ENCODE data around the gene PIK3IP1.
A peak's percentile ranks its signal among the peaks of the same experiment; 100 is the strongest.
"Not testable (repeated sequence)": the region's sequence is repeated elsewhere in the genome, so short reads cannot be mapped to it uniquely, and the experiment has no call there.

PIK3IP1 gene

DNA sequence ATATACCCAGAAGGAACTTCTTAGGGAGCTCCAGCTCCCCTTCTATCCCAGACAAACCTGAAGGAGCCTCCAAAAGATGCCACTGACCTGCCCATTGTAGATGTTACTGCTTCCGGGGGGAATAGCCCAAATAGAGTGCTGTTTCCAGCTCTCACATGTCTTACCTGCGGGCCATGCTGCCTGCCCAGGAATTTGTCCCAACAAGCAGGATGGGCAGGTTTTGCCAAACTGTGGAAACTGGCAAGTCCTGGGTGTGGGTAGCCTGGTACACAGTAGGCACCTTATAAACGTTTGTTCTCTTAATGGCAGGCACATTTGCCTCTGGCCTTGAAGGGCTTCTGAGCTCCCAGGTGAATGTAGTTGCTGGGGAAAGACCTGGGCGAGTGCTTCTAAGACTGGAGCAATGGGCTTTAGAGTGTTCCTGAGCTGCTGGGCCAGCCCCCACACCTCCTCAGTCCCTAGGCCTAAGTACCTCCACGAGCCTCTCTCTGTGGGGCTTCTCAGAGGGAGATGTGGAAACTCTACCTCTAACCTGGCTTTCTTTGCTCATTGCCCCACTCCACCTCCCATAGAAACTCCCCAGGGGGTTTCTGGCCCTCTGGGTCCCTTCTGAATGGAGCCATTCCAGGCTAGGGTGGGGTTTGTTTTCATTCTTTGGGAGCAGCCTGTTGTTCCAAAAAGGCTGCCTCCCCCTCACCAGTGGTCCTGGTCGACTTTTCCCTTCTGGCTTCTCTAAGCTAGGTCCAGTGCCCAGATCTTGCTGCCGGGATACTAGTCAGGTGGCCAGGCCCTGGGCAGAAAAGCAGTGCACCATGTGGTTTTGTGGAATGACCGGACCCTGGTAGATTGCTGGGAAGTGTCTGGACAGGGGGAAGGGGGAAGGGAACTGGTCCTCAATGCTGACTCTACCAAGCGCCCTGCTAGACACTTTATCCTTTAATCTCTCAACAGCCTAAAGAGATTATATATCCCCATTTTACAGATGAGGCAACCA, 43.0 kb downstream of the PIK3IP1 start:
- no peak for DNase-seq (ENCODE audit: low read depth)

DNA sequence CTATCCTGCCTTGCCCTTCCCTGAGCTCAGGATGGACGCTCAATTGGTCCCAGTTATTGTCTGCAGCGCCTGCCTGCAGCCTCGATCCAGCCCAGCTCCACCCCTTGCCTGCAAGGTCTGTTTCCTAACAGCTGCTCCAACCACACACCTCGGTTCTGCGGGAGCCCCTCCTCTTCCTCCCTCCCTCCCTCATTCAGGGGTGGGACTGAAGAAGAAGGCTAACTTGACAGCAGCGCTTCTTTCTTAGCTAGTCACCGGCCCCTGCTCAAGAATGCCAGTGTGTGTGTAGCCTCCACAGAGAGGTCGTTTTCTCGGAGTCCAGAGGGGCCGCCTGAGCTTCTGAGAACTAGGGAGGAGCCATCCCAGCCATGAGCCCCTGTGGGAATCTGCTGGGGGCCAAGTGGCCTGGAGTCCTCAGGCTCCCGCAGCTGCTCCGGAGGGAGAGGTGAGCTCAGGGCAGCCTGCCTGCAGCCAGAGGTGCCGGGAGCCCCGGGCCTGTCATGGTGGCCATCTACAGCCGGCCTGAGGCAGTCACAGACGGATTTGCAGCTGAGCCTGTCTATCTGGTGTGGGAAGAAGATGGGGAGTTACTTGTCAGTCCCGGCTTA, 44.0 kb downstream of the PIK3IP1 start:
- peak; percentile 94 for DNase-seq (ENCODE audit: low read depth)

DNA sequence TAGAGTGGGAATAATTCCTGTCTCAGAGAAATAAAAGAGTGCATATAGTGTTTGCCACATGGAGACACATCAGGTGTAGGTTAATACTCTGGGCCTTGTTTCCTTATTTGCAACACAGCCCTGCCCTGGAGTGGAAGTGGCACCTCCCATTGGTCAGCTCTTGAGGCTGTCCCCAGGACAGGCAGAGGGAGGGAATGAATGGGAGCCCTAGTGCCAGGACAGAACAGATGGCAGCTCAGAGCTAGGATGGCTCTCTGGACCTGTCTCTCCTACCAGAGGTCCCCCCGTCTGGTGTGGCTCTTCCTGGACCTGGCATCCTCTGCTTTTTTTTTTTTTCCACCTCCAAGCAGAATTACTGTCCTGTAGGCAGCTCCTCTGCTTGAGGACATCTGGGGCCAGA, 44.6 kb downstream of the PIK3IP1 start:
- DNase-seq (ENCODE audit: low read depth): no peak

DNA sequence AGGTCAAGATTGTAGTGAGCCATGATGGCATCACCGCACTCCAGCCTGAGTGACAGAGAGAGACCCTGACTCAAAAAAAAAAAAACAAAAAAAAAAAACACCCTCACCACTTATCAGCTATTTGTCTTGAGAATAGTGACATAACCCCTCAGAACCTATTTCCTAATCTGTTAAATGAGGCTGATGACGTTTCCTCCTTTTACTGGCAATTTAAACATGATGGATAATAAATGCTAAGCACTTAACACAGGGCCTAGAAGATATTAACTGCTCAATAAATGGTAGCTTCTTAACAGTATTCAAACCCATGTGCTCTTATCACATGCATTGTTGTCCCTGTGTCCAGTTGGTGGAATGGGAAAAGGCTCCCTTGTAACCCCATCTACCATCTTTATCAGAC, 45.6 kb downstream of the PIK3IP1 start:
- no peak for DNase-seq (ENCODE audit: low read depth)

DNA sequence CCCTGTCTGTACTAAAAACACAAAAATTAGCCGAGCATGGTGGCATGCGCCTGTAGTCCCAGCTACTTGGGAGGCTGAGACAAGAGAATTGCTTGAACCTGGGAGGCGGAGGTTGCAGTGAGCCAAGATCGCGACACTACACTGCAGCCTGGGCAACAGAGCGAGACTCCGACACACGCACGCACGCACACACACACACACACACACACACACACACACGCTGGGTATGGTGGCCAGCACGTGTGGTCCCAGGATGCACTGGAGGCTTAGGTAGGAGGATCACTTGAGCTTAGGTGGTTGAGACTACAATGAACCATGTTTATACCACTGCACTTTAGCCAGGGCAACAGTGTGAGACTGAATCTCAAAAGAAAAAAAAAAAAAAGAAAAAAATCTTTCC, 46.3 kb downstream of the PIK3IP1 start:
- DNase-seq (ENCODE audit: low read depth): not testable (repeated sequence)

DNA sequence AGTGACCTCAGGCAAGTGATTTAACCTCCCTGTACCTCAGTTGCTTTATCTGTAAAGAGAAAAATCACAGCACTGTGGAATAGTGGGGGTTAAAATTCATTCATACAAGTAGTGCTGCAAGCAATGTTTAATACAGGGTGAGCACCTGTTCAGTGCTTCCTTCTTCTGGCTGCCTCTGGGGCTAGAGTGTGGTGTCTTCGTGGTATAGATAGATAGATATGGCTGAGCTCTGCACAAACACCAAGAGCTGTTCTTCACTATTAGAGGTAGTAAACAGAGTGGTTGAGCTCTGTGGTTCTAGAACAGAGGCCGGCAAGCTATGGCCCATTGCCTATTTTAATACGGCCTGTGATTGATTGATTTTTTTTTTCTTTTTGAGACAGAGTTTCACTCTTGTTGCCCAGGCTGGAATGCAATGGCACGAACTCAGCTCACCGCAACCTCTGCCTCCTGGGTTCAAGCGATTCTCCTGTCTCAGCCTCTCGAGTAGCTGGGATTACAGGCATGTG, 47.3 kb downstream of the PIK3IP1 start:
- DNase-seq (ENCODE audit: low read depth): no peak

DNA sequence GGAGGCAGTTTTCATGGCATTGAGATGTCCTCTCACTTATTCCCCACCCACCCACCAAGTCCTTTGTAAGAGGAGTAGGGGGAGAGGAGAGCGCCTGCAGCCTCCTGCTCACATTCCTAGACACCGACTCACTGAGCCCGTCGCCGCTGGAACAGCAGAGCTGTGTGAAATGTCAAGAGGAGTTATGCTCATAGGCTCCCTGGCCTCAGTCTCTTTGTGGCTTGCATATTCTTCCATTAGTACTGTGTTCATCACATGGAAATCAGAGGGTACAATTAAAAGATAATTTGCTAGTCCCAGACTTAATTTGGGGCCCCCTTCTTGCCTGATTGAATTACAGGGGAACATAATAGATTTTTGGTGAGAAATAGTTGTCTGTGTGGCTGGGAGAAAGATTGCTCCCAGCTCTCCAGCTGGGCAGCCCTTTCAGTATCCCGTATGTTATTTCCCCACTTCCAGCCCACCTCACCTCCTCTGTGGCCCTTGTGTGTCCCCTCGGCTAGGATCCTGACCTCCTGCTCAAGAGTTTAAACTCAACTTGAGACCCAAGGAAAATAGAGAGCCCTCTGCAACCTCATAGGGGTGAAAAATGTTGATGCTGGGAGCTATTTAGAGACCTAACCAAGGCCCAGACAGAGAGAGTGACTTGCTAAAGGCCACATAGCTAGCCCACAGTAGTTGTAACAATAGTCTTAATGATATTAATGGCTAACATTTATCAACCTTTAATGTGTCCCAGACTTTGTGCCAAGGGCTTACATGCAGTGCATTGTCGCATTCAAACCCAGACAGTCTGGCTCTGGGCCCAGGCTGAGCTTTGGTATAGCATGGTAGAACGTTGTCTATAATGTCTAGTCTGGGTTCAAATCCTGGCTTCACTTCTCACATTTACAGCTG, 48.0 kb downstream of the PIK3IP1 start:
- DNase-seq (ENCODE audit: low read depth): peak; percentile 87

DNA sequence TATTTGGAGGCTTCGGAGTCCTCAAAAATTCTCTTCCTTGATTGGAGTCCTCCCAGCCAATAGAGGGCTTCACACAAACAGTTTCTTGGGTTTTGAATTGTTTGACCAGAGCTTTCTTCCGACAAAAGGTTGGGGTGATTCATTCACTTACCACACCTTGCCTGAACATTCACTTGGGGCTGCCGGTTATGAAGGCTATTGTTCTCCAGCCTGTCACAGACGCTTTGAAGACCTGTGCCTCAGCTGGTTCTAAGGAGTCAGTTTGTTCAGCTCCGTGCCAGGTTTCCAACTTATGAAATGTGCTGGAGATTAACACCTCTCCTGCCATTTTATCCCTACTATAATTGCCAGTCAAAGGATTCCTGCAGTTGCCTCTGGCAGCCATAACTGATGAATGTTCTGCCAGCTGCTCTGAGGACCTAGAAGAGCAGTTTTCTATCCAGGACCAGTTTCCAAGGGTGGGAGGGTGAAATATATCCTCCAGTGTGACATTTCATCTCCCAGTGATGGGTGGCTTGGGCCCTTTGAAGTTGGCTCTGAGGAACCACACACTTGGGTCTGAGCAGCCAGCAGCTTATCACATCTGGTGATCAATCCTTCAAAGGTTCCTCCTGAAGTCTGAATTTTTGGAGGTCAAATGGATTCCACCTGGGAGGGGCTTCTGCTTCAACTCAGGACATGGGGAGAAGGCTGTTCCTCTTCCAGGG, 48.8 kb downstream of the PIK3IP1 start:
- peak; percentile 44 for DNase-seq (ENCODE audit: low read depth)

DNA sequence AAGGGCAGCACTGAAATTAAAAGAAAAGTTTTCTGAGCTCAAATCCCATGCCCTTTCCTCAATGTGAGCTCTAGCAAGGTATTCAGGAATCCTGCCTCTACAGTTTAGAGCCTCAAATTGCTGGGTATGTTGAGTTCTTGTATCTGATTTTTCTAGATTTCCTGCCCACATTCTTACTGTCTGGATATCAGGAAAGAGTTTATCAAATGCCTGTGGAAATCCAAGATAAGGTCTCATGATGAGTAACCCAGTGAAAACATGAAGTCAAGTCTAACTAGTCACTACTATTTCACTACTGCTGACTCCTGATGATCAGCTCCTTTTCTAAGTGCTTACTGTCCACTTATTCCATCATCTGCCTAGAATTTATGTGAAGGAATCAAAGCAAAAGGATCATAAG, 50.4 kb downstream of the PIK3IP1 start:
- peak; percentile 81 for DNase-seq (ENCODE audit: low read depth)

DNA sequence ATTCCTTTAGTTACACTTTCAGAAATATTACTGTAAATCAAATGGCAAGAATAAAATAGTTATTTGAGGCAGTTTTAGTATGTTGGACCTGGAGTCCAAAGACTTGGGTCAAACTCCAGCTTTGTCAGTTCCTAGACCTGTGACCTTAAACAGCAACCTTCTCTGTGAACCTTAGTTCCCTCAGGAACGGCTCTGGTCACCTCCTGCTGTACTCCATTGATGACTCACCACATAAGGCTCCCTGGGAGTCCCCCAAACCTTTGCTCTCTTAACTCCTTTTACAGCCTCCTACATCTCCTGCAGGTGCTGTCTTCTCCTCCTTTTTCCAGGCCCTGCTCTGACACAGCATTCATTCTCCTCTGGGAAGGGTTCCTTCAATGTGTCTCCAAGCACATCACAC, 51.1 kb downstream of the PIK3IP1 start:
- DNase-seq (ENCODE audit: low read depth): peak; percentile 67

DNA sequence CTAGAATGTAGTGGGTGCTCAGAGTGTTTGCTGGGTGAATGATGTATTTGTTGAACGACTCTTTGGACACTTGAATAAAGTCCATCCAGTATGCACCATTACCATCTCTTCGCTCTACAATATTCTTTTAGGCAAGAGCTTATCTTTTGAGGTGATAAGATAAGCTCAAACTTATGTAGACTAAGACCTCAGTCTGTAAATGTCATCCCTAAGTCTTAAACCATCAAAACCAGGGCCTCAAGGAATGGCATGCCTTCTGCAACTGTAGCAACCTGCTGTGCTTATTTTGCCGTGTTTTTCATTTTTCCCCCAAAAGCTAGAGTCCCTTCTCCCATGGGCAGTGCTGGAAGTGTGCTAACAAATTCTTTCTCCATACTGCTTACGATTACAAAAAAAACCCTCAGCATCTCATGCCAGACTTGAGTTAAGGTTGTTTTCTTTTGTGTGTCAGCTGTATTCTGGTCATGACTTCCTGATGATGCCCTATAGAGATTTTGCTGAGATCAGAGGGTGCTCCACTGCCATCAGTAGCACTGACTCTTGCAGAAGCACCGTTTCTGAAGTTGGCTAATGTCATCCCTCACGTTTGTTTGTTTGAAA, 52.4 kb downstream of the PIK3IP1 start:
- DNase-seq (ENCODE audit: low read depth): no peak

DNA sequence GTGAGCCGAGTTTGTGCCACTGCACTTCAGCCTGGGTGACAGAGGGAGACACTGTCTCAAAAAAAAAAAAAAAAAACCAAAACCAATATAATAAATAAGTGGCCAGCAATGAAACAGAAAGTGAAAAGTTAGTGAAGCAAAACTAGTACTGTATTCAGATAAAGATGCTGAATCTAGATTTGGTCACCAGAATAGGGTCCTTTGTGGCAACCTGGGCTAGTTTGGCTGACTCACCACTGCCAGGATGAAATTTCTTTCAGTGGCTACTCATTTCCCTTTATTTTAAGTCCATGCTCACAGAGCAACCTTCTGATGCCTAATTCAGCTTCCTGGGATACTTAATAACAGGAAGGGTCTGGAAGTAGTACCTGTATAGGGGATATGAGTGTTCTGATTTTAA, 54.2 kb downstream of the PIK3IP1 start:
- peak; percentile 46 for DNase-seq (ENCODE audit: low read depth)

DNA sequence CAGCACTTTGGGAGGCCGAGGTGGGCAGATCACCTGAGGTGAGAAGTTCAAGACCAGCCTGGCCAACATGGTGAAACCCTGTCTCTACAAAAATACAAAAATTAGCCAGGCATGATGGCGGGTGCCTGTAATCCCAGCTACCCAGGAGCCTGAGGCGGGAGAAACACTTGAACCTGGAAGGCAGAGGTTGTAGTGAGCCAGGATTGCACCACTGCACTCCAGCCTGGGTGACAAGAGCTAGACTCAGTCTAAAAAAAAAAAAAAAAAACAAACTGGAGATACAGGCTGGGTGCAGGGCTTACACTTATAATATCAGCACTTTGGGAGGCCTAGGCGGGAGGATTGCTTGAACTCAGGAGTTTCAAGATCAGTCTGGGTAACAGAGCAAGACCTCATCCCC, 56.2 kb downstream of the PIK3IP1 start:
- not testable (repeated sequence) for DNase-seq (ENCODE audit: low read depth)

DNA sequence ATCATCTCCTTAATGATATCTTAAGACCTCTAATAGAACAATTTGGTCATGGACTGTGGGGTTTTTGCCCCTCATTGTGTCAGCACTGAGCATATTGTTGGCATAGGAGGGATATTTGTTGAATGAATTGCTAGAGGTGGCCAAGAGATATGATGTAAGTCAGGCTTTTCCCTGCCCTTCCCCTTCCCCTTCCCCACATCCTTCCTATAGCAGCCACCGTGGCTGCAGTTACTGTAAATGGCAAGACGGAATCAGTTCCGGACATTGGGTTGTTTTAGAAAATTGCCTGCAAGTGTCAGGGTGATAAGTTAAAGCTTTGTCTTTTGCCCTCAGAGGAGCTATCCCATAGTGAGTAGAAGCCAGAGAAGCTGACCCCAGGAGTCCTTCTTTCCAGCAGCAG, 57.2 kb downstream of the PIK3IP1 start:
- DNase-seq (ENCODE audit: low read depth): no peak

DNA sequence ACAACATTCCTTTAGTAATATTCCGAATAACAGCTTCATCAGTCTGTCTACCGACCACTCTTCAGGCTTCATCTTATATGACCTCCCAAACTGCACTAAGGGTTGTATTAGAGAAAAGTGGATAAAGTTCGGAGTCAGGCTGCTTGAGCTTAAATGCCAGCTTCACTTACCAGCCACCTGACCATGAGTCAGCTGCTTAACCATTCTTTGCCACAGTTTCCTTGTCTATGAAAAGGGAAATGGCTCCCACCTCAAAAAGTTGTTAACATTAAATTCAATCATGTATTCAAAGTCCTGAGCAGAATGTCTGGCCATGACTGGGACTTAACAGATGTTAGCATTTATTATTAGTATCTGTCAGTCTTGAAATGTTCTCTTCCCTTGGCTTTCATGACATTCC, 59.3 kb downstream of the PIK3IP1 start:
- DNase-seq (ENCODE audit: low read depth): no peak
